Measurements from ENCODE around the gene VSIG4. TPM values are rescaled to one million over a fixed set of nuclear protein-coding genes. Genes with fewer than 3 reads are reported as not detected.

The VSIG4 gene
- total and polyA plus RNA-seq, 7 experiments from 2014 or later: 0.21 to 1.8 (median 0.89) TPM; not detected in 2

GRCh38 chrX:66018585-66019309 lies 21.1 kb downstream of the VSIG4 start:
- no peaks in the 10 kb centered on the region for H3K27me3 Mint-ChIP-seq
- H3K4me1 Mint-ChIP-seq: peaks cover 40 to 85% (median 81%) of the 10 kb centered on the region in 7 donors
- peaks cover 0 to 41% (median 0%) of the 10 kb centered on the region in 5 donors for H3K36me3 Mint-ChIP-seq
- Histone ChIP-seq H3K9me3 (ENCODE audit: control insufficient read depth in 2 of 3, low read length in 3 of 3) (no peaks in the 10 kb centered on the region), H3K27me3 (ENCODE audit: control insufficient read depth in 2 of 2, insufficient read depth in 2 of 2, low read length in 2 of 2) (no peaks in the 10 kb centered on the region), H3K36me3 (ENCODE audit: control insufficient read depth in 2 of 3, insufficient read depth in 3 of 3, low read length in 3 of 3) (no peaks in the 10 kb centered on the region), H3K27ac (ENCODE audit: low read depth, low read length) (no peak overlapping the region), H3K4me1 (ENCODE audit: control insufficient read depth in 2 of 2, insufficient read depth in 2 of 2, low read length in 2 of 2) (peaks cover 33 to 64% of the 10 kb centered on the region in 2 donors), H3K4me3 (ENCODE audit: low read length) (no peak overlapping the region)
- peak overlapping the region in 7 of 9 donors; percentile 11 to 74 (median 49) for H3K27ac Mint-ChIP-seq
- ATAC-seq (no peak), DNase-seq (no peak)
- intact Hi-C loops (cut with micrococcal nuclease): no loop called here
- ChIA-PET POLR2A (interaction anchor here (0.6 to 1.8 kb wide), 3 partner anchors 14 to 351 kb away, joined by 3 to 6 read pairs (median 4); partner anchors contain the start of gene MSN), CTCF (interaction anchor here (0.8 to 0.9 kb wide), 2 partner anchors 91 to 106 kb away, joined by 3 read pairs; no protein-coding TSS in a partner anchor)
- peaks cover 0 to 1% (median 0%) of the 10 kb centered on the region in 11 donors for H3K9me3 Mint-ChIP-seq
- peak overlapping the region in 6 of 10 donors; percentile 4 to 78 (median 31) for H3K4me3 Mint-ChIP-seq

DNA sequence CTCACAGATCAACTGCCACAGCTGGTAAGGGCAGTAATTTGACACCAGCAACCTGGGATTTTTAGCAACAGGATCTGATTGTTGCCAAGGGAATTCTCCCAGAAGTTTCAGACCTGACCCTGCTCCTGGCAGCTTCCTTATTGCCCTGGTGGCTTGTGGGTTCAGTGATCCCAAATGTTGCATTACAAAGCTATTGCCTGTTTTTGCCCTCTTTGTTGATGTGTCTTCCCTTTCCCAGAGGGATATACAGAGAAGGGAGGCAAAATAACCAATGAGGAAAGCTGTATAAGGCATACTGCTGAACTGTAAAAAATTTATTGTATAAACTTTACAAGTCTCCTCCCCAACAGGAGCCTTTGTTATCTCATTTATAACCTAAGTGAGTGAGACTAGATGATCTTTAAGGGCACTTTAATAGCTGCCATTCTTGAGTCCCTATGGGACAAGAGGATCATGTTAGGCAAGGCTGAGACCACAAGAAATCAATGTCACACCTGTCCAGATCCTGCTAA lies 22.2 kb downstream of the VSIG4 start:
- ChIA-PET CTCF (interaction anchor here (0.9 kb wide), 1 partner anchor 92 kb away, joined by 3 read pairs; no protein-coding TSS in a partner anchor), POLR2A (interaction anchor here (1.3 to 1.8 kb wide), 2 partner anchors 13 to 350 kb away, joined by 4 to 6 read pairs; partner anchors contain the start of gene MSN)
- H3K4me1 Mint-ChIP-seq: peaks cover 40 to 93% (median 87%) of the 10 kb centered on the region in 7 donors
- peak overlapping the region in 5 of 10 donors; percentile 1 to 88 (median 52) for H3K4me3 Mint-ChIP-seq
- H3K36me3 Mint-ChIP-seq: peaks cover 0 to 43% (median 0%) of the 10 kb centered on the region in 5 donors
- H3K36me3 ChIP-seq (ENCODE audit: control insufficient read depth in 2 of 3, insufficient read depth in 3 of 3, low read length in 3 of 3): no peaks in the 10 kb centered on the region
- H3K9me3 ChIP-seq (ENCODE audit: control insufficient read depth in 2 of 3, low read length in 3 of 3): no peaks in the 10 kb centered on the region
- H3K27ac Mint-ChIP-seq: peak overlapping the region in 7 of 9 donors; percentile 2 to 89 (median 51)
- intact Hi-C loops (cut with micrococcal nuclease): loop anchor here in 1 of 2 donors (2.0 kb wide), 1 partner anchor 17 kb away; no protein-coding TSS in a partner anchor
- H3K27me3 Mint-ChIP-seq: no peaks in the 10 kb centered on the region
- H3K4me3 ChIP-seq (ENCODE audit: low read length): no peak overlapping the region
- H3K9me3 Mint-ChIP-seq: peaks cover 0 to 1% (median 0%) of the 10 kb centered on the region in 11 donors
- no peak for DNase-seq
- peaks cover 33 to 63% of the 10 kb centered on the region in 2 donors for H3K4me1 ChIP-seq (ENCODE audit: control insufficient read depth in 2 of 2, insufficient read depth in 2 of 2, low read length in 2 of 2)
- no peak overlapping the region for H3K27ac ChIP-seq (ENCODE audit: low read depth, low read length)
- no peaks in the 10 kb centered on the region for H3K27me3 ChIP-seq (ENCODE audit: control insufficient read depth in 2 of 2, insufficient read depth in 2 of 2, low read length in 2 of 2)
- no peak for ATAC-seq

GRCh38 chrX:66016905-66017658 lies 22.8 kb downstream of the VSIG4 start:
- CTCF ChIA-PET: no interaction called here
- Histone ChIP-seq H3K27me3 (ENCODE audit: control insufficient read depth in 2 of 2, insufficient read depth in 2 of 2, low read length in 2 of 2) (no peaks in the 10 kb centered on the region), H3K27ac (ENCODE audit: low read depth, low read length) (no peak overlapping the region), H3K4me1 (ENCODE audit: control insufficient read depth in 2 of 2, insufficient read depth in 2 of 2, low read length in 2 of 2) (peaks cover 39 to 68% of the 10 kb centered on the region in 2 donors), H3K9me3 (ENCODE audit: control insufficient read depth in 2 of 3, low read length in 3 of 3) (no peaks in the 10 kb centered on the region), H3K36me3 (ENCODE audit: control insufficient read depth in 2 of 3, insufficient read depth in 3 of 3, low read length in 3 of 3) (no peaks in the 10 kb centered on the region), H3K4me3 (ENCODE audit: low read length) (no peak overlapping the region)
- Mint-ChIP-seq H3K27ac (peak overlapping the region in 7 of 9 donors; percentile 2 to 89 (median 51)), H3K27me3 (no peaks in the 10 kb centered on the region), H3K4me3 (peak overlapping the region in 7 of 10 donors; percentile 25 to 88 (median 49)), H3K9me3 (peaks cover 0 to 1% (median 0%) of the 10 kb centered on the region in 11 donors), H3K36me3 (peaks cover 0 to 43% (median 0%) of the 10 kb centered on the region in 5 donors), H3K4me1 (peaks cover 43 to 98% (median 92%) of the 10 kb centered on the region in 7 donors)
- intact Hi-C loops (cut with micrococcal nuclease): loop anchor here in 1 of 2 donors (2.0 kb wide), 1 partner anchor 16 kb away; no protein-coding TSS in a partner anchor
- ATAC-seq: no peak
- POLR2A ChIA-PET: interaction anchor here (0.7 to 1.8 kb wide), 4 partner anchors 9 to 349 kb away, joined by 3 to 6 read pairs (median 4); partner anchors contain the start of gene MSN
- DNase-seq: no peak

- intact Hi-C loops (cut with micrococcal nuclease): loop anchor here (1.0 to 2.0 kb wide), 2 partner anchors 11 to 15 kb away; no protein-coding TSS in a partner anchor
- peak overlapping the region; percentile 38 for H3K4me3 ChIP-seq (ENCODE audit: low read length)
- H3K27me3 Mint-ChIP-seq: no peaks in the 10 kb centered on the region
- no peak overlapping the region for H3K27ac ChIP-seq (ENCODE audit: low read depth, low read length)
- ATAC-seq (no peak), DNase-seq (no peak)
- ChIA-PET POLR2A (interaction anchor here (0.7 to 1.3 kb wide), 3 partner anchors 9 to 45 kb away, joined by 3 to 5 read pairs (median 4); no protein-coding TSS in a partner anchor), CTCF (interaction anchor here (0.6 kb wide), 1 partner anchor 9 kb away, joined by 3 read pairs; no protein-coding TSS in a partner anchor)
- H3K9me3 ChIP-seq (ENCODE audit: control insufficient read depth in 2 of 3, low read length in 3 of 3): no peaks in the 10 kb centered on the region
- H3K4me3 Mint-ChIP-seq: peak overlapping the region in 9 of 10 donors; percentile 18 to 88 (median 50)
- H3K9me3 Mint-ChIP-seq: peaks cover 0 to 1% (median 0%) of the 10 kb centered on the region in 11 donors
- H3K36me3 Mint-ChIP-seq: peaks cover 0 to 41% (median 0%) of the 10 kb centered on the region in 5 donors
- peaks cover 39 to 98% (median 92%) of the 10 kb centered on the region in 7 donors for H3K4me1 Mint-ChIP-seq
- peak overlapping the region in 4 of 9 donors; percentile 2 to 89 (median 54) for H3K27ac Mint-ChIP-seq
- H3K36me3 ChIP-seq (ENCODE audit: control insufficient read depth in 2 of 3, insufficient read depth in 3 of 3, low read length in 3 of 3): no peaks in the 10 kb centered on the region
- H3K4me1 ChIP-seq (ENCODE audit: control insufficient read depth in 2 of 2, insufficient read depth in 2 of 2, low read length in 2 of 2): peaks cover 41 to 60% of the 10 kb centered on the region in 2 donors
- H3K27me3 ChIP-seq (ENCODE audit: control insufficient read depth in 2 of 2, insufficient read depth in 2 of 2, low read length in 2 of 2): no peaks in the 10 kb centered on the region
Measured at GRCh38 chrX:66015900-66016689, 23.8 kb downstream of the VSIG4 start.

DNA sequence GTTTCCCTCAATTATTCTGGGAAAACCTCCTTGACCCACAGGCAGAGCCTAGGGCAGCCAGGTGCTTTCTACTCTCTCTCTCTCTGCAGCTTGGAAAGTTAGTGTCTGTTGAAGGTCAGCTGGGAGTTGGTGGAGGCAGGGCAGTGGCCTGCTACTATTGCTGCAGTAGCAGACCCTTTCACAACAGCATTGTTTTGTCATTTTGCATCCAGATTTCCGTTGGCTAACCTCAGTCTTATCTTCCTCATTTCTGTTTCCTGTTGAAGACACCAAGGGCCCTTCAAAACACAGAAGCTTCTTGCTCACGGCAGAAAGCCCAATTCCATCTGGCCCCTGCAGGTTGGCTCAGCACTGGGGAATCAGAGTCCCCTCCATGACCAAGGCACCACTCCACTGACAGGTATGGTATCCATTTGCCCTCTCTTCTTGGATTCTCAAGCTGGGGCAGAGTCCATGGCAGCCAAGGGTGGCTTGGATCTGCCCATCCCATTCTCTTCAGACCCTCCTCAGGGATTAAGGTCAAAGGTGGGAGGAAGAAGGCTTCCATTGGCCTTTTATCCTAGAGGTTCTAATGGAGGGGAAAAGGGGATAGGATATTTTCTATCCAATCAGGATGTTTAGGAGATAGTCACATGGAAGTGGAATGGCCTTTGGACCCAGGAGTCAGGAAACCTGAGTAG lies 24.6 kb downstream of the VSIG4 start:
- H3K4me3 Mint-ChIP-seq: peak overlapping the region; percentile 18 to 88 (median 72)
- no peak overlapping the region for H3K27ac ChIP-seq (ENCODE audit: low read depth, low read length)
- H3K27me3 Mint-ChIP-seq: no peaks in the 10 kb centered on the region
- DNase-seq (peak in 1 of 9 donors; percentile 20), ATAC-seq (peak; percentile 68)
- H3K36me3 ChIP-seq (ENCODE audit: control insufficient read depth in 2 of 3, insufficient read depth in 3 of 3, low read length in 3 of 3): no peaks in the 10 kb centered on the region
- peak overlapping the region; percentile 38 for H3K4me3 ChIP-seq (ENCODE audit: low read length)
- H3K27ac Mint-ChIP-seq: peak overlapping the region; percentile 36 to 89 (median 77)
- H3K36me3 Mint-ChIP-seq: peaks cover 0 to 41% (median 0%) of the 10 kb centered on the region in 5 donors
- CTCF ChIA-PET: interaction anchor here (0.6 kb wide), 1 partner anchor 10 kb away, joined by 3 read pairs; no protein-coding TSS in a partner anchor
- peaks cover 0 to 4% (median 0%) of the 10 kb centered on the region in 11 donors for H3K9me3 Mint-ChIP-seq
- H3K9me3 ChIP-seq (ENCODE audit: control insufficient read depth in 2 of 3, low read length in 3 of 3): no peaks in the 10 kb centered on the region
- H3K27me3 ChIP-seq (ENCODE audit: control insufficient read depth in 2 of 2, insufficient read depth in 2 of 2, low read length in 2 of 2): no peaks in the 10 kb centered on the region
- intact Hi-C loops (cut with micrococcal nuclease): loop anchor here in 1 of 2 donors (1.0 kb wide), 1 partner anchor 10 kb away; no protein-coding TSS in a partner anchor
- peaks cover 33 to 52% of the 10 kb centered on the region in 2 donors for H3K4me1 ChIP-seq (ENCODE audit: control insufficient read depth in 2 of 2, insufficient read depth in 2 of 2, low read length in 2 of 2)
- H3K4me1 Mint-ChIP-seq: peaks cover 38 to 94% (median 91%) of the 10 kb centered on the region in 7 donors
- POLR2A ChIA-PET: interaction anchor here (0.5 to 1.3 kb wide), 2 partner anchors 9 to 292 kb away, joined by 3 to 5 read pairs; no protein-coding TSS in a partner anchor

Data from naive thymus-derived CD4-positive, alpha-beta T cell (primary cell).